ENCODE data around the gene MUC5B.
"Not testable (repeated sequence)": the region's sequence is repeated elsewhere in the genome, so short reads cannot be mapped to it uniquely, and the experiment has no call there.

Gene MUC5B

GRCh38 chr11:1204381-1205101 is 18.3 kb upstream of the MUC5B start:
- DNase-seq, result no peak

GRCh38 chr11:1205121-1205986 is 17.5 kb upstream of the MUC5B start:
- no peak for DNase-seq

GRCh38 chr11:1205987-1206331 is 16.9 kb upstream of the MUC5B start:
- DNase-seq, result no peak

GRCh38 chr11:1206391-1207271 is 16.2 kb upstream of the MUC5B start:
- DNase-seq, result no peak

- no peak for DNase-seq
These were observed 15.3 kb upstream of the MUC5B start for GRCh38 chr11:1207401-1208143.

GRCh38 chr11:1208144-1208393 is 14.8 kb upstream of the MUC5B start:
- no peak for DNase-seq

GRCh38 chr11:1208394-1209261 is 14.2 kb upstream of the MUC5B start:
- DNase-seq, result no peak

GRCh38 chr11:1209371-1210057 is 13.4 kb upstream of the MUC5B start:
- DNase-seq, result no peak

- DNase-seq, result no peak
These were observed 11.0 kb upstream of the MUC5B start for GRCh38 chr11:1211838-1212237.

GRCh38 chr11:1215826-1216225 is 7.0 kb upstream of the MUC5B start:
- not testable (repeated sequence) for DNase-seq

- DNase-seq, result no peak
These were observed 5.7 kb upstream of the MUC5B start for GRCh38 chr11:1217151-1217550.

GRCh38 chr11:1218256-1218787 is 4.5 kb upstream of the MUC5B start:
- DNase-seq, result no peak

- DNase-seq, result no peak
These were observed 3.9 kb upstream of the MUC5B start for GRCh38 chr11:1218788-1219445.

- no peak for DNase-seq
These were observed 3.4 kb upstream of the MUC5B start for GRCh38 chr11:1219446-1219833.

GRCh38 chr11:1219834-1220815 is 2.7 kb upstream of the MUC5B start:
- DNase-seq, result no peak

GRCh38 chr11:1220941-1221721 is 1.7 kb upstream of the MUC5B start:
- DNase-seq, result no peak

- no peak for DNase-seq
These were observed 986 bp upstream of the MUC5B start for GRCh38 chr11:1221848-1222311.

Data from stimulated activated CD8-positive, alpha-beta memory T cell treated with anti-CD3 and anti-CD28 coated beads, Interleukin-4, amount 100 ng/mL, for 48 hours (primary cell).